ENCODE results near the gene ARNT2.

ARNT2 gene

DNA sequence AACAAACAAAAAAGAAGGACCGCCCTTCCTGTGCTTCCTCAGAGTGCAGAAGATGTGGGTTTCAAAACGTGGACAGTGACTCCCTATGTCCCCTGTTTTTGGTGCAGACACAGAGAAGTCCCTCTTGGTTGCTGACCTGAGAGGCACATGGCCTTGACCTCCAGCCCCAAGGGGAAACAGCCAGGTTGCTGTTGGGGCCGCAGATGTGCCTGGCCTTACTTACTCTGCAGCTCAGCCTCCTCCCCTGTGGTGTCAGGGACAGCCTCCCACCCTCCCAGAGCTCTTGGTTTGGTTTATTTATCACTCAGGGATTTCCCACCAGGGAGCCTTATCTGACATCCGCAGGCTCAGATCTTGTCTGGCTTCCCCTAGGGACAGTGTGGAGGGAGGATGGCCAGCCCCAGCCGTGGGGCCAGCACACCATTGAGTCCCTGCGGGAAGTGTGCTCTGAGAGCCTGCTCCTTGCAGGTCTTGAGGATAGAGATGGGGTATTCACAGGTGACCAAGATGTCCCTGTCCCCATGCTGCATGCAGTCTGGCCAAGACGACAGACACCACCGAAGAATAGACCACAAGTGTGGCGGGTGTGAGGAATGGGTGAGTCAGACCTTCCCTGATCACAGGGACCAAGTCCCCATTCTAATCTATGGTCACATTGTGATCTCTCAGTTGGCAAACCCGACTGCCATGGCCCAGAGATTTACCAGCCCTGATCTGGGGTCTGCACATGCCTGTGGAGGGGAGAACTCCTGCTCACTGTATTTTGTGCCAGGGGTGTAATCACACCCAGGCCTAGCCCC lies 156.6 kb downstream of the ARNT2 start:
- DNase-seq = no peak

DNA sequence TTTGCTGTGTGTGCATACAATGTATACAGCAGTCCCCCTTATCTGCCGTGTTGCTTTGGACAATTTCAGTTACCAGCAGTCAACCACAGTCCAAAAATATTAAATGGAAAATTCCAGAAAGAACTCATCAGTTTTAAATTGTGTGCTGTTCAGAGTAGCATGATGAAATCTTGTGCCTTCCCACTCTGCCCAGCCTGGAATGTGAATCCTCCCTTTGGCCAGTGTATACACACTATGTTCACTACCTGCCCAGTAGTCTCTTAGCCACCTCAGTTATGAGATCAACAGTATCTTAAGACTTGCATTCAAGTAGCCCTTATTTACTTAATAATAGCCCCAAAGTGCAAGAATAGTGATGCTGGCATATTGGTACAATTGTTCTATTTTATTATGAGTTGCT lies 157.3 kb downstream of the ARNT2 start:
- no peak for DNase-seq

DNA sequence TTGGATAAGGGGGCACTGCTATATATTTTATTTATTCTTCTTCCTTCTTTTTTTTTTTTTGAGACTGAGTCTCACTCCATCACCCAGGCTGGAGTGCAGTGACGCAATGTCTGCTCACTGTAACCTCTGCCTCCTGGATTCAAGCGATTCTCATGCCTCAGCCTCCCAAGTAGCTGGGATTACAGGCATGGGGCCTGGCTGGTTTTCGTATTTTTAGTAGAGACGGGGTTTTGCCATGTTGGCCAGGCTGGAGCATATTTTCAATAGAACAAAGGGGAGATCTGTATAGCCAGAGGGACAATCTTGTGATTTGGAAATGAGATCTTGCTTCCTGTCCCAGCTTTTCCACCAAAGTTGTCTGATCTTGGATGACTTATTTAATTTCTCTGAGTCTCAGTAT lies 157.9 kb downstream of the ARNT2 start:
- no peak for DNase-seq

DNA sequence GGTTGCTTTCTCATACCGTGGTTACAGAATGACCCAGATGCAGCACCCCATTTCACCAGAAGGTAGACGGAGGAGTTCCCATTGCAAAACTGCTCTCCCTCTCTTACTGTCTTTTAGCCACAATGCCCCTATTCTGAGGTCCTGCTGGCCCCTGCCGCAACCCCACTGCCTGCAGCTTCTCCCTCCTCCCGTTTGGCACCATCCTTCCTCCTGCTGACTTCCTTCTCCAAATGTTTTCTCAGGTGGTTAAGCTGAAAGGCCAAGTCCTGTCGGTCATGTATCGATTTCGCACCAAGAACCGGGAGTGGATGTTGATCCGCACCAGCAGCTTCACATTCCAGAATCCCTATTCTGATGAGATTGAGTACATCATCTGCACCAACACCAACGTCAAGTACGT lies 158.7 kb downstream of the ARNT2 start:
- DNase-seq = no peak

DNA sequence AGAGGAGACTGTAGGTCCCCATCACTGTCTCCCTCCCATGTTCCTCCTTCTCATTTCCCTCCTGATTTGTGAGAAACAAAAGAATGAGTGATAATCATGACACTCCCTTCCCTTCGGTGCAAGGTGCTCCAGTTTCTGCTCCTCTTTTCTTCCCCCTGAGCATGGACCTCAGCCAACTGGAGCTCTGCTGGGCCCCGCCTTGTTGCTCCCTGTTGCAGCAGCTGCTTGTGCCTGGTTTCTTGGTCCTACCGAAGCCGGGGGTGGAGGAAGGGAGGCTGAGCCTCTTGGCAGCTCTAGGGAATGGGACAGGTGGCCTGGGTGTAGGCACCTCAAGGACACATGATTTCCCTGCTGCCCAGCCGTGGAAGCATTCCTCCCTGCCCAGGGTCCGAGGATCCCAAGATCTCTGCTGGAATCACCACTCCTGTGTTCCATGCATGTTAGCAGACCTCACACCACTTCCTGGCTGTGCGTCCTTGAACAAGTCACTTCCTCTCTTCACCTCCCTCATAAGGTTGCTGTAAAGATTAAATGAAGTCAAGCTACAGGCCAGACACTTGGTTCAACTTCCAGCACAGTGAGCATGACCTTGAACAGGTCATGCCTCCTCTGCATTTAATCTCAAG lies 159.3 kb downstream of the ARNT2 start:
- DNase-seq = no peak

DNA sequence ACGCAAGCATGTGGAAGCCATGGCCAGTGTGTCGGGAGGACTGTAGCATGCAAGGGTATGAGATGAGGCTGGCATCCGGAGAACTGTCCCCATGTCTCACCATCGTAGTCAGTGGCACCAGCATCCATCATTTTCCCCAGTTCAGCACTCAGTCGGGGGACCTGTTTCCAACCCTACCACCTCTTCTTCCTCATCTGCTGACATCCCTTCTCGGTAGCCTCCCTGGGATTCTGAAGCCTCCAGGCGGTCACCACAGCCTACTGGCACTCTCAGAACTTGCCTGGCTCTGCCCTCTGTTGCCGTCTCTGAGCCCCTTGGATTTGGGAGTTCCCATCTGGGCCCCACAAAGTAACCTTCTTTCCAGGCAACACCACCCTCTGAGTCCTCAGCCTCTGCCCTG lies 159.9 kb downstream of the ARNT2 start:
- DNase-seq = no peak

DNA sequence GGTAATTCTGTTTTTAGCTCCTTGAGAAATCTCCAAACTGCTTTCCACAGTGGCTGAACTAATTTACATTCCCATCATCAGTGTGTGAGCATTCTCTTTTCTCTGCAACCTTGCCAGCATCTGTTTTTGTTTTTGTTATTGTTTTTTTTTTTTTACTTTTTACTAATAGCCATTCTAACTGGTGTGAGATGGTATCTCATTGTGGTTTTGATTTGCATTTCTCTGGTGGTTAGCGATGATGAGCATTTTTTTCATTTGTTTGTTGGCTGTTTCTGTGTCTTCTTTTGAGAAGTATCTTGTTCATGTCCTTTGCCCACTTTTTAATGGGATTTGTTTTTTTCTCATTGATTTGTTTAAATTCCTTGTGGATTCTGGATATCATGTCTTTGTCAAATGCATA lies 161.2 kb downstream of the ARNT2 start:
- DNase-seq = no peak

DNA sequence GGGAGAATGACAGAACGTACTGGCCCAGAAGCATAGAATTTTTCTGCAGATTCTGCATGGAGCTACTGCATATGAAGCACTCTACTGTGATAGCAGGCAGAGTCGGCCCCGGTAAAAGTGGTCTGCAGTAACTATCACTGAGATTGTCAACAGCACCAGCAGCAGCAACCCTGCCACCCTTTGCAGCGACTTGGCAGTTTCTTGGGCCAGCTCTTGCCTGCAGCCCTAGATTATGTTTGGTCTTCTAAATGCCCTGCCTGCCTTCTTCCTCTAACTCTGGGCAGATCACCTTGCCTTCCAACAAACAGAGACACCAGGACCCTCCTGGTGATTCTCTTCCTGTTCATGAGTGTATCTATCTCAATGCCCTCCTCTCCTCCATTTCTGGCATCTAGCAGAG lies 161.8 kb downstream of the ARNT2 start:
- no peak for DNase-seq

DNA sequence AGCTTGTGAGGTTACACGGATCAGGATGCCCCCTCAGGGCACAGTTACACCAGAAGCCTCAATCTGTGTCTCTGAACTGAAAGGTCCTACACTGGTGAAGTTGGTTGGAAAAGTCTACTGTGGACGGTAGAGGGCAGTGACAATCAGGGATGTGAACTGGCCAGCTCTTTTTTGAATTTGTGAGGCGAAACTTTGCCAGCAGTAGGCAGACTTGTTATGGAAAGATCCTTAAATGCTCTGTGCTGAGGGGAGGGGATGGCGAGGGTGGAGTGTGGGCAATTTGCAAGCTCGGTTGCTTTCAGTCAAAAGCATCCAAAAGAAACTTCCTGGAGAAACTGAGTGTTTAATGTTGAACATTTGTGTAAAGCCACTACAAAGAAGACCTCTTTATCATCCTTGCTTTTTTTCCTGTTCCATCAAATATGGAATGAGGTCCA lies 163.6 kb downstream of the ARNT2 start:
- no peak for DNase-seq

DNA sequence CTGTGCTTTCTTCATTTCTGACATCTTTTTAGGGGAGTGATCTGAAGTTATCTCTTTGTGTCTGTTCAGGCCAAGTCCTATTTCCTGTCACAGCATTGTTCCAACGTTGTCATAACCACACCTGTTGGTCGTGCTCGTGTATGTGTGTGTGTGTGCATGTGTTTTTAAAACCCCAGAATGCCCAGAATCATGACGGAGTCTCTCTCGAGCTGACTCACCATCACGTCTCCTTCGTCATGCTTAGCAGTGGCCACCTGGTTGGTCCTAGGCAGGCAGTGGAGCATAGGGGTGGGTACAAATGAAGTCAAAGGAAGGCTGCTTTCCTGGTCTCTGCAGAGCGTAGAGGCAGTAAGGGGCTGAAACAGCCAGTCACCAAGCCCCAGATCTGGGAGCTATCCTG lies 164.1 kb downstream of the ARNT2 start:
- no peak for DNase-seq

DNA sequence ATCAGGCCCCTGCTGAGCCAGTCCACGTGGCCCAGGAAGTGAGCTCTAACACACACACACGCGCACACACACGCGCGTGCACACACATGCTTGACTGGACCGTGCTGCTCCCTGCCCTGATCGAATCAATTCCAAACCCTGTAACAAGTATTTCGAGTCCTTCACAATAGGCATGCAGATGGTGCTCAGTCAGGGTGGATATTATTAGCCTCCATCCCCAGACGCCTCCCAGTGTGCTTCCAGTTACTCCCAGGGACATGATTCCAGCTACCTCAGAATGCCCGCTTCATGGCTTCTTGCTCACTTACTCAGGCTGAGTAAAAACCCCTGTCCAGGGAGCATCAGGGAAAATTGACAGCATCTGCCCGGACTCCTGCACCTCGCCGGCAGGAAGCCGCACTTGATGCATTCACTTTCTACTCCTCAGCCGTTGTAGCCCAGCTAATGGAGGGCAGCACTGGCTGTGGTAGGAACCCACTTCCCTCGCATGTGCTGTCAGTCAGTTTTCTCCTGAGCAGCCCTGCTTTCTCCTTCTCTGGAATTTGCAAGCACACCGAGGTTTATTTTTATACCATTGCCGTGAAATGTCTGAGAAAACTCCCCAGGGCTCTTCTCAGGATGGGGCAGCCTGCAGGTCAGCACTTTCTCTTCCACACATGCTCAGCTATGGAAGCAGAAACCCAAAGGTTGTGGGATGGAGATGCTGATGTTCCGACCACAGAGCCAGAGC lies 164.9 kb downstream of the ARNT2 start:
- no peak for DNase-seq

DNA sequence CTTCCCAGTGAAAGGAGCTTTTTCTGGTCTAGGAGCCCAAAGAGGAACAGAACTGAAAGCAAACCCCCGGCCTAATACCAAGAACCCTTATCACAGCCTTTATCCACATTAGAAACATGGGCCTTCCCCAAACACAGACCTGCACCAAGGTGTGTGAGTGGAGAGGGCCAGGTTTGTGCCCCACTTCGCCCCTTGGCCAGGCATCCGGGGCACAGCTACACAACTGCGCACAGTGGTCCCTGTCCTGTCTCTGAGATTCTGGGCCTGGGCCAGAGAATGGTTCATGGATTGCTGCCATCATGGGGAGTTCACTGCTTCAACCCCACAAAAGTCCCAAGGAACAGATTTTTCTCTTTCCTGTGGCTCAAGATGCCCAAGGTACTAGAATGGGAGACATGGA lies 165.5 kb downstream of the ARNT2 start:
- DNase-seq = no peak

DNA sequence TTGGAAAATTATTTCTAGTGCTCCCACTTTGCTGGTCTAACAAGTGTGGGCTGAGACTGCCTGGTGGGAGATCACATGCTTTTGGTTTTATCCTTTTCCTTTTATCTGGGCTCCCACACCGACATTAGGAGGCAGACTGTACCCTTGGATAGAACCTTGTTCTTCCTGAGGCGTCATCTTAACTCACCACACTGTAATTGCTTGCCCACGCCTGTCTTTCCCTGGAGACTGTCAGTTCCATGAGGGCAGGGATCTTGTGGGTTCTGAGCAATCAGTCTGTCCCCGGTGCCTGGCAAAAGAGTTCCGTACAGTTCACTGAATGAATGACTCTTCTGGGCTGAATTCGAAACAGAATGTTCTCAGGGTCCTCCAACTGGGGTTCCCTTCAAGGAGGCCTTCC lies 166.4 kb downstream of the ARNT2 start:
- no peak for DNase-seq

DNA sequence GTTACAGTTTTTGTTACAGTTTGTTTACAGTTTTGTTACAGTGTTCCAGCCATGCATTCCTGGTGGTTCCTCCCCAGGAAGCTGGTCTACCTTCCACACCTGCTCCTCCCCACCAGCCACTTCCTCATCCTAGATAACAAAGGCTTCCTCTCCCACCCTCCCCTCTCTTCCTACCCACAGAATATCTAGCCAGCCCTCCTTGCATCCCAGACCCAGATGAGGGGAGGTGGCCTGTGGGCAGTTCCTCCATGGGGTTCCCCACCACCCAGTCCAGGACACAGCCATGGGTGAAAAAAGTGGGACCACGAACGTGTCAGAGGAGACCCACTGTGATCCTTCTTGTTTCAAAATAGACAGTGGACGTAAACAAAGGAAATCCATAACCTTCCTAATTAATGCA lies 168.2 kb downstream of the ARNT2 start:
- DNase-seq = no peak

DNA sequence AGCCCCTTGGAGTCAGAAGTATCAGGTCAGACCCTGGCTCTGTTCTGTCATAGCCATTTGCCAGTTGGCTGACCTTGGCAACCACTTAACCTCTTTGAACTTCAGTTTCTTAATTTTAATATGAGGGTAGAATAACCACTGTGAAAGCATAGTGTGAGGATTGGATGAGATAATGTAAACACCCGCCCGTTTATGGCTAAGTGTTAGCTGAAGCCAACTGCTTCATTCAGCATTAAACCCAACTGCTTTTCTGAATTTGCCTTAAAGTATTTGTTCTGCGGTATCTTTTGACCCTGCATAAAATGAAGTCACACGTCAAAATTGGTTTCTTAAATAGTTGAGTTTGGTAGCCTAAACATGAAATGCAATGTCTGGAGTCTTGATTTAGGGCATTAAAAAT lies 169.4 kb downstream of the ARNT2 start:
- no peak for DNase-seq

DNA sequence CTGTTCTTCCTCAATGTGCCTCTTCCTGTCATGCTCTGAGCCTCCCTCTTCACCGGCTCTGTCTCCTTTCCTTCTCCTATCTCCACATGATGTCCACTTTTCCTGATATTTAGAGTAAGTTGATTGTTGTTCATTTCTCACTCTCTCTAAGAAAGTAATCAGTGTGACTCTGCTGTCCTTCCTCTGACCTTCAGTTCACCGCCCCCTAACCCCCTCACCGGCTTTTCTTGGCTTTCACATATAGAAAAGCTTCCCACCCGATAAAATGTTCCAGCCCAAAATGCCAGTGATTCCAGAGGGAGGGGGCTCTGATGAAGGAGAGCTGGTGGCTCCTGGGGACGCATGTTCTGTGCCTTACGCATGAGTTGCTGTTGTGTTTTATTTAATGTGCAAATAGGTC lies 170.4 kb downstream of the ARNT2 start:
- DNase-seq = no peak

DNA sequence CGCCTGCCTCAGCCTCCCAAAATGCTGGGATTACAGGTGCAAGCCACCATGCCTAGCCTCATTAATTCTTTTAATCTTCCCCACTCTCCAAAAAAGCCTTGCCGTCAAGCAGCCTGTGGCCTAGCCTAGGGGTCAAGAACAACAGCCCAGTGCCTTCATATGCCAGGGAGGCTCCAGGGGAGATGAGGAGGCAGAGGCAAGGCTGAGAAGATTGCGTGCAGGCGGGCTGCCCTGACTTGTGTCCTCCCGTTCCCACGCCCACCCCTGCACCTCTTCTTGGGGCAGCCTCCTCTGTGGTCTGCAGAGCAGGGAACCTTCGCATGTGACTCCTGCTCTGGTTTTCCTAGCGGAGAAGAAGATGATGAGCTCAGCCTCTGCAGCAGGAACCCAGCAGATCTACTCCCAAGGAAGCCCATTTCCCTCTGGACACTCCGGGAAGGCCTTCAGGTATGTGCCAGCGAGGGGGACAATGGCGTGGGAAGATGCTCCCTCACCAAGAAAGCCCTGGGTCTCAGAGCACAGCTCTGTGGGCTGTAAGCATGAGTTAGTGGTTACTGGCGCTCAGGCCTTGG lies 172.4 kb downstream of the ARNT2 start:
- no peak for DNase-seq

DNA sequence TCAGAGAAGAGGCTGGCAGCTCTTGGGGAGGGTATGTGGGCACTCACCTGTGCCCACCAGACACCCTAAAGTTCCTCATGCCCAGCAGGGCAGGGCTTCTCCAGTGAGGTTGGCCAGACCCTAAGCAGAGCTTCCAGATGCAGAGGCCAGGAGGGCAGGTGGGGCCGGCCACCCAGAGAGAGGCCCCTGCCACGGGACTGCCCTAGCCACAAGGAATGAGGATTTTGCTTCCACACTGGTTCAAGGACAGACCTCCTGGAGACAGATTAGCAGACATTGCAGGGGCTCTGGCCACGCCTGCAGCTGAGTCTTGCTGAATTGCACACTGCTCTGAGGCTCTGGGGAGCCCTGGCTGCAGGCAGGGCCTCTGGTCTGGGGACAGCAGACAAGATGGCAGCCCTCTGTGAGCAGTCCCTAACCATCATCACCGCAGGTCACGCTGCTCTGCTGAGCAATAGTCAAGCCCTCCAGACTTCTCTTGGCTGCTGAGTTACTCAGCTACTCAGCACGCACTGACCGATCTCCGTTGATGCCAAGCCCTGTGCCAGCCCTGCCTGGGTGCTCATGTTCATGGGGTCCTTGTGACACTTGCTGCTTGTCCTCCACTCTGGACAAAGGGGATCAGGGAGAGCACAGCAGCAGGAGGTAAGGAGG lies 173.5 kb downstream of the ARNT2 start:
- no peak for DNase-seq

DNA sequence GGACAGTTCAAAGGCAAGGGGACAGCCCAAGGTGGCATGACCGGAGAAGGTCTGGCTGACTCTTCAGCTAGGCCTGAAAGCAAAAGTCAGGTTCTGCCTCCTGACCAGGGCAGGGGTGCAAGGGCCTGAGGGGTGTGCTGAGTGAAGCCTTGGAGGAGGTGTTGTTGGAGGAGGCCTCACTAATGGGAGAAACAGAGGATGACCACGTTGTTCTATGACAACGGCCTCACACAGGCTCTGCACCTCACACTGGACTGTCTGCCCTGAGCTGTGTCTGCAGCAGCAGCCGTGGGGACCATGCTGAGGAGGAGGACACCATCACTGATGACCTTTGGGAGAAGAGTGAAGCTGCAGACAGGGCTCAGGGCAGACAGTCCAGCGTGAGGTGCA lies 174.0 kb downstream of the ARNT2 start:
- no peak for DNase-seq

DNA sequence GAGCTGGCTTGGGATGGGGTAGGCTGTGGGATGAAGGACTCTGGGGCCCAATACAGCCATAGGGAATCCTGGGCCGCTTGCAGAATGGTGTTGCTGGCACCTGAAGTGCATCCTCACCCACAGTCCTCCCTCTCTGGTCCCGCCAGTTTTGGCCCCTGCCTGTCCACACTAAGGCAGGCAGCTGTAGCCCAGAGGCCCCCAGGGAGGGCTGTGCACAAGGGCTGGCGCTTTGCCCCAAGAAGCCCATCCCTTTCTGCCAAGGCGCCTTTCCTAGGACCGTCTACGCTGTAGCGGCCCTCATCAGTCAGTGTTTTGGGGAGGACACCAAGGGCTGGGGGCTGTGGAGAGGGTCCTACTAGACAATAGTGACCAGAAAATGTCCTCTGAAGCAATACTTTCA lies 174.7 kb downstream of the ARNT2 start:
- DNase-seq = no peak

DNA sequence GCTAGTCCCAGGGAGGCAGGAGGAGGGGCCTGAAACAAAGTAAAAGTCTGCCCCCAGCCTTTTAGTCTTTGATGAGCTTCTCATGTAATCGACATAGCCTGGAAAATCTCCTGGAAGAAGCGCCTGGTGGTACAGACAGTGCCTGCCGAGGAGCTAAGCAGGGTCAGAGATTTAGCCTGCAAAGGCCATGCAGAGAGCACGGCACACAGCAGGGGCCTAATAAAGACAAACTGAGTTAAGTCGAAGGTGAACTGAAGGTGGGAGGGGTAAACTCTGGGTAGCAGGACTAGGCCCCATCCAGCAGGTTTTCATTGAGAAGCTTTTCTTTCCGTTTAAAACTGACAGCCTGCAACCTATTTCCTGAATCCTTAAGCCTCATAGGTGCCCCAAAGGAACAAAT lies 175.4 kb downstream of the ARNT2 start:
- DNase-seq = no peak

DNA sequence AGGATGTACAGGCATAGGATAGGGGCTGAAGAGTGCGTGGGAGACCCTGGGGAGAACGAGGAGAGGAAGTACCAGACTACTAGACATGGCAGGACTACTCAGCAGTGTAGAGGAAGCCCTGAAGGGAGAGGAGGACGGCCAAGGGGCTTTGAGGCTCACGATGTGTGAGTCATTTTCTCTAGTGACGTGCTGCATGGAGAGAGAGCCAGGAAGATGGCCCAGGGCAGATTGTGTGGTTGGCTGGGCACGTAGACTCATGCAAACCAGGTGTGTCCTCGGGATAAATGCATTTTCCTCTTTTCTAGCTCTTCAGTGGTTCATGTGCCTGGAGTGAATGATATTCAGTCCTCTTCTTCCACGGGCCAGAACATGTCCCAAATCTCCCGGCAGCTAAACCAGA lies 175.9 kb downstream of the ARNT2 start:
- DNase-seq = no peak

DNA sequence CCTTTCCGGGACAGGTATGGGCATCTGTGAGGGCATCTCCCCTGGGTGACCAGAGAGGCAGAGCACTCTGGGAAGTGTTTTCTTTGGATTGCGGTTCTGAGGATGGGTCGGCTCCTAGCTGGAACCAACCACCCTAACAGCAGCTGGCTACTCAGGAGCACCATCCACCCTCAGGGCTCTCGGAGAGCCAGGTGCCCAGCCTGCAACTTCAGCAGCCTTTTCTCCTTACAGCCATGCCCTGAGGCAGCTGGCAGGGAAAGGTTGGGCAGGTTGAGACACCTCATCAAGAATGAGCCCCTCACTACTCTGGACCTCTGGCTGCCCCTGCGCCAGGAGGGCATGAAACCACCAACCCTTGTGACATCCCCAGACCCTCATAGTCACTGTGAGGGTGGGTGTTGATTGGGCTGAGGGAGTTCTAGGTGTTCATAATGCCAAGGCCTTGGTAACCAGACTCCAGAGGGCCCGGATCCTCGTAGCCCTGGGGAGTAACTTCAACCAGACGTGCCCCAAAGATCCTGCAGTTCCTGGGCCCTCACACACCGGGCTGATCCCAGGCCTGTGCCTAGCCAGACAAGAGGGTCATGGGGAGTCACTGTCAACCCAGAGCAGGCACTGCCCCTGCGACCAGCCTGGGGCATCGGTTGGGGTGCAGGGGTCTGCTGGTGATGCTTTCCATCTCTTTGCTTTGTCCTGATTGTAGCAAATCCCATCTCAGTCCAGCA lies 176.5 kb downstream of the ARNT2 start:
- no peak for DNase-seq
